ENCODE measurements around the gene CDH4.

DNA sequence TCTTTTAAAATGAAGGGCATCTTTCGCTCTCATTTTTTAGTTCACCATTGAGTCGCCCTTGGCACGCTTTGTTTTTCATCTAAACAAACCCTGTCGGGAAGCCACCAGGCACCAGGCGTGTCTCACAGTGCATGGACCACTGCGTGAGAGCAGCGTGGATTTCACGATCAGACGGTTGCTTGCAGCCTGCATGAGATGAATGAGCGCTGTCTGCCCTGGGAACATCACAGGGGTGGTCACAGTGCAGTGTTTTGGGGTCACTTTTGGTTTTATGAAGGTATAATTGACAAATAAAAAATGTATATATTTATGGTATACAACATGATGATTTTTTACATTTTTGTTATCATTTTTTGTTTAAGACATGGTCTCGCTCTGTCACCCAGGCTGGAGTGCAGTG is 61.3 kb downstream of the CDH4 start:
- TF ChIP-seq POLR2A (IDR thresholded peaks at IDR 0.05; ENCODE audit: low read length) (no peak), GATA1 (IDR thresholded peaks at IDR 0.05; ENCODE audit: low read depth, low read length) (no peak)
